GM19452 (cell line): ENCODE data around the gene CASZ1.

Source experiments
- ATAC-seq: cut with Tn5 transposase; IDR thresholded peaks from one replicate; pipeline ENCODE4 v1.9.1; 2021; ENCODE audit not compliant: unreplicated experiment

The CASZ1 gene

DNA sequence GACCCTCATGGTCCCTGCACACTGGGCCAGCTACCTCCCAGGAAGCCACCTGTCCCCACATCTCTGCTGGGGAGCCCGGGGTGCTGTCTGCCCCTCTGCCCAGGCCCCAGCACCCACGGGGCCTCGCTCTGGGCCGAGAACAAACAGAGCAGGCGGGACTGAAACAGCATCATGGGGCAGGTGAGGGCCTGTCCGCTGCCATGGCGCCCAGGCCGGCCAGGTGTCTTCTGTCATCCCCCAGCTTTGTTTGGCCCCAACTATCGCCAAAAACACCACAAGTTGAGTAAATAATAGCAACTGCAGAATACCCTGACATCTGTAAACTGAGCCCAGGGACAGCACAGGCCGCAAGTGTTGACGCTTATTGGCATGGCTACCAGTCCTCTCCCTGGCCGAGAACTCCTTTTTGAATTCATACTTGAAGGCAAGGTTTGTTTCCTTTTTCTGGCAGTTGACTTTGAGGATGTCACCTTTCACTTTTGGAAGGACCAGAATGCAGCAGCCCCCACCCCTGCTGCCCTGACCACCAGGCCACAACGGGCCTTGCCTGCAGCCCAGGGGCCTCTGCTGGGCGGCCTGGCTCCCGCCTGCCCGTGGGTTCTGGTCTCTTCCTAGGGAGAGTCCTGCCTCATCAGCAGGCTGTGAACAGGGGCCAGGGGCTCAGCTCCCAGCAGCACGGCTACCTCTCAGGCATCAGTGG, 152.7 kb downstream of the CASZ1 start:
- ATAC-seq: no peak

DNA sequence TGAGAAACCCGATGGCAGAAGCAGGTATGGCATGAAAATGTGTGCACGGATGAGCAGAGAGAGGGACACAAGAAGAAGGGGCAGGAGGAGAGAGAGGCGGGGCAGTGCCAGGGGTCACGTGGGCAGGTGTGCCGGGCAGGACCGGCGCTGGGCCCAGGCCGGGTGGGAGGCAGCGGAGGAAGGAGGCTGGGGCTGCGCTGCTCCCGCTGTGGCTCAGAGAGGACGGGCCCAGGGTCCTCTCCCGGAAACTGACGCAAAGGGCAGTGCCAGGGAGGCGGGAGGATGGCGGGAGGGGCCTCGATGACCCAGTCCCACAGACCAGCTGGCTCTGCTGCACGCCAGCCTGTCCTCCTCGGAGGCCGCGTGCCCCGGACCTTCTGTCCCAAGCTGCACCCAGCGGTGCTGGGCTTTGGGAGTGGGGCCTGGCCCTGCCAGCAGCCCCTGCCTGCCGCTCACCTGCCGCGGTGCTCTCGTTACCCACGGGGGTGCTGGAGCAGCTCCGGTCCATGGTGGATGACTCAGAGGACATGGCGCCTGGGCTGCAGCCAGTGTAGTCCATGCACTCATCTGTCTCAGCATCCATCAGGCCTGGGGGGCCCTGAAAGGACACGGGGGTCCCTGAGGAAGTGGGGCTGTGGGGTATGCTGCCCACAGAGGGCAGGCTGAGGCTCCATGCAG, 153.9 kb downstream of the CASZ1 start:
- no peak for ATAC-seq

DNA sequence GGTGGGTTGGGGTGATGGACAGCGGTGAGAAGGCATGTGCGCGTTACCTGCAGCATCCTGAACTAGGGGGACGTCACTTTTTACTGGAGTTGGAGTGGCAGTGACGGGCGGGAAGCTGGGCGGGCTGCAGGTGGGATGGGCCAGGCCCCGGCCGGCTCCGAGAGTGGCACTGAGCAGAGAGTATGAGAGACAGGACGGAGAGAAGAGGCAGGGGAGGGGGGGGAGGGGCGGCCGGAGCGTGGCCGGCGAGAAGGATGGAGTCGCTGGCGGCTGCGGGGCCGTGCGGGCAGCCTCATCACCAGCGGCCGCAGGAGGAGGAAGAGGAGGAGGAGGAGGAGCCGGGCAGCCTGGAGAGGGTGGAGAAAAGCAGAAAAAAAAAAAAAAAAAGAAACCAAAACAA, 154.5 kb downstream of the CASZ1 start:
- ATAC-seq: no peak

DNA sequence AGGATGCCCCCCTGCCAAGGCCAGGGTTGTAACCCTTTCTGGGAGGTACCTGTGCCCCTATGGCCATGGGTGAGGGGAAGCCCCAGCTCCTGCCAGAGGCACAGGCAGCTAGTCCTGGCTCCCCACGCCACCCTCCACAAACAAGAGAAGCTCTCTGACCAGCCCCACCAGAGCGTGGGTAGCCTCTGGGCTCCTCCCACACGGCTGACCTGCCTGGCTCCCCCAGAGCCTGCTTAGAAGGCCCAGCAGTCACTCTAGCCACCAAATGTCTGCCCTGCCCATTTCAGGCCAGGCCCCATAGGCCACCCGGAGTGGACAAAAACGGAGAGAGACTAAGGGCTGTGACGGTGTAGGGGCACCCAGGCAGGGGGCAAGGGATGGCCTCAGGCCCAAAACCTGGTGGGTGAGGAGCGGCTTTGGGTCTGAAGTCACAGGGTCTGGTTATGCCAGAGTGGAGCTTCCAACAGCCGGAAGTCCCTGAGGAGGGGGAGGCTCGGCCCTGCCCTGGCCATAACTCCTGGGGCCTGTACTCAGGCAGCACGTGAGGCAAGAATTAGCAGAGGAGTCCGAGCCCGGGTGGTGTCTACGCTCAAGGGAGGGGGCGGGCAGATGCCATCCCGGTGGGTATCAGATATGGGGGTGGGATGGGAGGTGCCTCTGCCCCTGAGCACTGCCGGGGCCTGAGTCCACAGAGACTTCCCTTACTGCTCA, 155.4 kb downstream of the CASZ1 start:
- no peak for ATAC-seq

DNA sequence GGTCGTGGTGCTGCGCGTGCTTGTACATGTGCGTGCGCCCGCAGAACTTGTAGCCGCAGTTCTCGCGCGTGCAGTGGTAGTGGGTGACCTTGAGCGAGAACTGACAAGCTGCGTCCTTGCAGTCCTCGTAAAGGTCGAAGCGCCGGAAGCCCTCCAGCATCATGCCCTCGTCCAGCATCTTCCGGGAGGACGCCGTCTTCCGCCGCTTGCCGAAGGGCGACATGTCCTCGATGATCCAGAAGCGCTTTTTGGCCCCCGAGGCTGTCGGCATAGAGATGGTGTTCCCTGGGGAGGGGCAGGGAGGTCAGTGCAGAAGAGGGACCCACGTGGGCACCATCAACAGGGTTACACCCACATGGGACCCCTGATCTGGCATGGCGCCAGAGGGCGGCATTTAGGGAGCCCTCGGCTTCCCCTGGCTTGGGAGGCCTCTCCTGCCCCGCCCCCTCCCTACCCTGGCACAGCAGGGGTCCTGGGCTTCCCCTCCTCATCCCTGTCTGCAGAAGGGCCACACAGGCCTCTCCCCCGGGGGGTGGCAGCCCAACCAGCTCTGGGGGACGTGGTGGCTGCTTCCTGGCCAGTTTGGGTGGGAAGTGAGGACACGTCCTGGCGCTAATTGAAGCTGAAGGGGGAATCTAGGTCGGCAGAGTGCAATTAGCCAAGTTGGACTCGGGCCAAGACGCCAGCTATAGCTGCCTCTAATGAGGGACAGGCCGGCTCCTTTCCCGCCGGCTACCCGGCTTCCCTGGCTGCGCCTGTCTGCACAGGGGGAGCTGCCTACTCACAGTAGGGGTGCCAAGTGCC, 156.5 kb downstream of the CASZ1 start:
- no peak for ATAC-seq

DNA sequence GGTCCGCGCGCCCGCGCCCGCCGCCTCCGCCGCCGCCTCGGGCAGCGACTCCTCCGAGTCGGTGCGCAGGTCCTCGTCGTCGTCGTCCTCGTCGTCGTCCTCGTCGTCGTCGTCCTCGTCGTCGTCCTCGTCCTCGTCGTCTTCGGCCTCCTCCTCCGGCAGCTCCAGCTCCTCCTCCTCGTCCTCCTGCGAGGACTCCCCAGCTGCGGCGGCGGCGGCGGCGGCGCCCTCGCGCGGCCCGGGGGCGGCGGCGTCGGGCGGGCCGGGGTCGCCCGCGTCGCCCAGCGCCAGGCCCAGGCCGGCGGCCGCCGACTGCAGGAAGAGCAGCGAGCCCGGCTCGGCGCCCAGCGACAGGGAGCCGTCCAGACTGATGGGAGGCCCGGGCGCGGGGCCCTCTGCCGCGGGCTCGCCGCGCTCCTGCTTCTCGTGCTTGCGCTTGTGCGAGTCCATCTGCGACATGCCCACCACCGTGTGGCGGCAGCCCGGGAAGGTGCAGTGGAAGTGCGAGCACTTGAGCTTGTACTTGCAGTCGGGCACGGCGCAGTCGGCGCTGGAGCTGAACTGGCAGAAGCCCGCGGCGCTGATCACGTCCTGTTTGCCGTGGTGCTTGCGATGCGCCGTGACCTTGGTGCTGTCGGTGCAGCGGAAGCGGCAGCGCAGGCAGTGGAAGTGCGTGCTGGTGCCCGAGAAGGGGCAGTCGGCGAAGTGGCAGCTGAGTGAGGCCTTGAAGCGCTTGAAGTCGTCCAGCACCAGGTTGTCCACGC, 157.3 kb downstream of the CASZ1 start:
- no peak for ATAC-seq

DNA sequence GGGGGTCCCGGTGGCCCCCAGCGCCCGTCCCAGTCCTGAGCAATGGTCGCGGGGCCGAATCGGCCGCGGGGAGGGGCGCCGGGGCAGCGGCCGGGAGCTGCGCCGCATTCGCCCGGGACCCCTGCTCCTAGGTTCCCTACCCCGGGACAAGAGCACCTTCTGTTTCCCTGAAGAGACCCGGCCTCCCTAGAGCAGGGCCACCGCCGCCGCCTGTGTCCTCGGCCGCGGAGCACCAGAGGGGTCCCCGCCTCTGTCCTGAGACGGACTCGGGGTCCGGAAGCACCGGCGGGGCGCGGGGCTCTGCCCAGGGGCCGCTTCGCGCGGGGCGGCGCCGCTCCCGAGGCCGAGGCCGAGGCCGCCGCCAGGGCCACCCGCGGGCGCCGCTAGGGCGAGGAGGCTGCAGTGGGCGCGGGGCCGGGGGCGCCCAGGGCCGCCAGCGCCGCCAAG, 157.9 kb downstream of the CASZ1 start:
- ATAC-seq: no peak

DNA sequence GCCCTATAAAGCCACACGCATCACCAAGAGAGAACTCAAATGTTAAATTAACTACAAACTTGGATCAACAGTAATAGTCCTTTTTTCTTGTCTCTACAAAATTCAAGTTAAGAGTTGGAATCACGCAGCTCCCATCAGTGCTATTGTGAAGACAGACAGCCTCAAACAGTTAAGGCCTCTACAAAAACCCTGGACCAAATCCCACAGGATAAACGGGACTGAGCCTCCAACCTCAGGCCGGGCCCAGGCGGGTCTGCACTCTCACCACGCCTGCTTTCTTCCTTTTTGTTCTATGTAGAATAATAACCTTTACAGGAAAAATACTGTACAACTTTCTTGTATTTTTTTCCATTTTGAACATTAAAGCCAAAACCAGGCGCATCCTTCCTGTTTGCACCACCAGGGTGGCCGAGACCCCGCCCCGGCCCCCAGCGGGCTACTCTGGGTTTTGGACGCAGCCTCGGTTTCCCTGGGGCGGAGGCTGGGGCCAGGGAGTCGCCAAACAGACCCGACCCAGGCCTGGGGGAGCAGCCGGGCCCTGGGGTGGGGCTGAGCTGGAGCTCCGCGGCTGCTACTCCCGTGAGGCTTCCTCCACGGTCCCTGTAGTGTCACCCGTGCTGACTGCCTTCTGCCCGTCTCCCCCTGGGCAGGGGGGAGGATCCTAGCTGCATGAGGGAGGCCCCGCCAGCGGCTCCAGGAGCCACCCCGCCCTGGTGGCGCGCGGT, 158.4 kb downstream of the CASZ1 start:
- no peak for ATAC-seq

DNA sequence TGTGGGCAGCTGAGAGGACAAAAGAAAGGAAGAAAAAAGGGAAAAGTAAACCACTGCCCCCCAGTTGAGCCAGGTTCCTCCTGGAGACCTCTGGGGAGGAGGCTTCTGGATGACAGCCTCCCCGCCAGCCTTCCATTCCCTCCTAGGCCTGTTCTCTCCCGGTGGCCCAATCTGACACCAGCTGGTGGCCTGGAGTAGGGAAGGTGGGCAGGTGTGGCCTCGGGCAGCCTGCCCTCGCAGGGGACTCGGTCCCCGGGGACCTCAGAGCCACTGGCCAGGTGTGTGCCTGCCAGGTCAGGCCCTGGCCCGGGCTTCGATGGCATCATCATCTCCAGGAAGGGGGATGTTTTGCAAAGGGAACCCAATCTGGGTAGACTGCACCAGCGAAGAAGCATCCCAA, 159.0 kb downstream of the CASZ1 start:
- ATAC-seq: no peak

DNA sequence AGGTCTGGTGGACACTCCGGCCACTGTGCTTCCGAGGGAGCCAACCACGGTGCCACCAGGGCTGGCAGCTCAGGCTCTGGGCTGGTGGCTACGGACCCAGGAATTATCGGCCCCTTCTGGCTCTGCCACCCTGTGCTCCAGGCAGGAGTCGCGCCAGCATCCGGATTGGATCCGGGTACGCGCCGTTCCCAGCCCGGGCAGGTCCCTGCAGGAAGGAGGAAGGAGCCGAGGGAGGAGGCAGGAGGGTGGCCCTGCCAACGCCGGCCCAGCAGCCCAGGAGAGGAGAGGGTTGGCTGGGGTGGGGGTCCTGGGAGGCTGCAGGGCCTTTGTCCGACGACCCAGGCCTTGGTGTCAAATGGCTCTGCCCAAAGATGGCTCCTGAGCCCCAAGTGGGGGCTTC, 160.5 kb downstream of the CASZ1 start:
- ATAC-seq: no peak

DNA sequence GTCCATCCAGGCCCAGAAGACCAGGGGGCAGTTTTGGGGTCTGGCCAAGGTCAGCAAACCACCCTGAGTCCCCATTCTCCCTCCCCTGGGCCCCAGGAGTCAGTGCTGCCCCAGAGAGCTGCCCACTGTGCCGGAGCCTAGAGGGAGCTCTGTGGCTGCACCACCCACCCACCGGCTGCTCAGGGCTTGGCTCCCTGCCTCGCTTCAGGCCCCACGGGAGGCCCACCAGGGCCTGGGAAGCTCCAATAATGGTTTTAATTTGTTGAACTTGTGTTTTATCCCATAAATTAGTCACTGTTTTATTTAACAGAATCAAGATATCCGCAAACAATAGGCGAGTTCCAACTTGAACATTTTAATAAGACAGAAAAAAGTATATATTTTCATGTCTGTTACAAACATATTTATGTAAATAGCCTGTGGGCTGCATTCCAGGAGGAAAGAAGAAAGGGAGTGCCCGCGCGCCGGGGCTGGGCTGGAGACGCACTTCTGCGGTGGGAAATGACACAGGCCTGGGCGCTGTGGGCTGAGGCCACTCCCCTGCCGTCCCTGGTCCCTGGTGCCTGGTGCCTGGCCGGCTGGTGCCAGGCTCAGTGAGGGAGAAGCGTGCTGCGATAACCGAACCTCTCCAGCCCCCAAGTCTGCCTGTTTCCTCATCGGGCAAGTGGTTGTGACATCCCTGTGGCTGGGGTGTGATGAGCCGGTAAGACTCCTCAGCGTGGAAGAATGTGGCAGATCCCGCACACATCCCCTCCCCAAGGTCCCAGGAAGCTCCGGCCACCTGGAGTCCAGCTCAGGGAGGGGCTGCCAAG, 161.2 kb downstream of the CASZ1 start:
- ATAC-seq: no peak

DNA sequence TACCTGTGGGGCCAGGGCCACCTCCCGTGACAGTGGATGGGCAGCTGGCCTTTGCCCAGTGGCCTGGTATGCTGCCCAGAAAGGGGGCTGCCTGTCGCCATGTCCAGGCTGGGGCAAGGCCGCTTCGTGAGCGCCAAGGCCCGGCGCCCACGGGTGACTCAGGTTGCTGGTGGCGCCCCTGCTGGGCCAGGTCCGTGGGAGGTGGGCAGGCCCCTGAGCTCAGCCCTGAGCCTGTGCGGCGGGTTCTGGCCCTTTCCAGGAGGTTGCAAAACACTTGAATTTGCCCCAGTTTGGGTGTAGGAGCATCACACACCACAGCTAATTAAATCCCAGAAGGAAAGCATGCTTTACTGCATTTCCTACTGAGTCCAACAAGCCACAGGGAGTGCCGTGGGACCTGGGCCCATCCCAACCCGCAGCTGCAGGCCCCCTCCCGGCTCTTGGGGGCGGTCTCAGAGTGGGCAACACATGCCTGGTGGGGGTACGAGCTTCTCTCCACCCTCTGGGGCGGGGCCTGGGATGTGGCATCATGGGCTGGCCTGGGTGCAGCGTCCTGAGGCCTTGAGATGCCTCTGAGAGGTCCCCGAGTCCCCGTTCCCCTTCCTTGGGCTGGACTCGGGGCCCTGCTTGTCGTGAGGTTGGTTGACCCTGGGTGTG, 161.9 kb downstream of the CASZ1 start:
- no peak for ATAC-seq

DNA sequence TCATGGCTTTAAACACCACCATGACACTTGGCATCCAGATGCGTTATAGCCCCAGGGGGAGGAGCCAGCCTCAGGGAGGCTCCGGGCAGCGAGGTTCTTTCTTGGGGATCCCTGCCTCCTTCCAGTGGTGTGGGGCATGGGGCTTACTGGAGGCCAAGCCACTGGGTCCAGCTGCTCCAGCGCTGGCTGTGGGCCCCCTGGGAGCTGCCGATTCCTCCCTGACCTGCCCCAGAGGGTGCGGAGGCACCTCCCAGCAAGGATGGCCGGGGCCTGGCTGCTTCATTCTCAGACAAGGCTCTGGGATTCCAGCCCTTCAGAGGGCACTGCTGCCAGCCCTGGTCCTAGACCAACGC, 162.4 kb downstream of the CASZ1 start:
- no peak for ATAC-seq

DNA sequence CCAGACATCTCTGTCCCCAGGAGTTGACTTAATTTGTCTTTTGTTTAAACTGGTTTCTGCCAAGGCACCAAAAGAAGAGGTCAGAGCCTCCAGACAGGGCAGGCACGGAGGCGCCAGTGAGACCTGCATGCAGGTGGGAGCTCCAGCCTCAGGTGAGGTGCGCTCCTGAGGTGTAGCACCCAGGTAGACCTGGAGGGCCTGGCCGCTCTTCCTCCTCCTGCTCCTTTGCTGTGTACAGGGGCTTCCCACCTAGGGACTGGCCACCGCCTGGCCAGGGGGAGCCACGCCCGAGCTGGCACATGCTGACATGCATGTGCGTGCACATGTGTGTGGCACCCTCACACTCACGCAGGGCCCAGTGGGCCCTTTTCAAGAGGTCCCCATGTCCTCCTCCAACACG, 163.0 kb downstream of the CASZ1 start:
- no peak for ATAC-seq

DNA sequence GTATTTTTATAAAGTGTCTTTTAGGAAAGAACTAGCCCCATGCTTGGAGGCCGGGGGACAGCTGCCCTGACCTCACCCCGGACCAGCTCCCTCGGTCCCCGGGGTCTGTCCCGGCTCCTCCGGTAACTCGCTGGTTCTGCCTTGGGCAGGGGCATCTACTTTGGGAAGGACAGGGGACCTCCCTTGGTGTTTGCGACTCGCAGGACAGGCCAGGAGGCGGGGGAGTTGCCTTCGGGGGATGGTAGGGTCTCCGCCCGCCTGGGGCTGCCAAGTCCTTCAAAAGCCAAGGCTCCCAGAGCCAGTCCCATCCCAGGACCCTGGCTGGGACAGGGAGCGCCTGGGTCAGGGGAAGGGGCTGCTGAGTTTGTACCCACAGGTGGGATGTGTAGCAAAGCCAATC, 163.8 kb downstream of the CASZ1 start:
- ATAC-seq: no peak

DNA sequence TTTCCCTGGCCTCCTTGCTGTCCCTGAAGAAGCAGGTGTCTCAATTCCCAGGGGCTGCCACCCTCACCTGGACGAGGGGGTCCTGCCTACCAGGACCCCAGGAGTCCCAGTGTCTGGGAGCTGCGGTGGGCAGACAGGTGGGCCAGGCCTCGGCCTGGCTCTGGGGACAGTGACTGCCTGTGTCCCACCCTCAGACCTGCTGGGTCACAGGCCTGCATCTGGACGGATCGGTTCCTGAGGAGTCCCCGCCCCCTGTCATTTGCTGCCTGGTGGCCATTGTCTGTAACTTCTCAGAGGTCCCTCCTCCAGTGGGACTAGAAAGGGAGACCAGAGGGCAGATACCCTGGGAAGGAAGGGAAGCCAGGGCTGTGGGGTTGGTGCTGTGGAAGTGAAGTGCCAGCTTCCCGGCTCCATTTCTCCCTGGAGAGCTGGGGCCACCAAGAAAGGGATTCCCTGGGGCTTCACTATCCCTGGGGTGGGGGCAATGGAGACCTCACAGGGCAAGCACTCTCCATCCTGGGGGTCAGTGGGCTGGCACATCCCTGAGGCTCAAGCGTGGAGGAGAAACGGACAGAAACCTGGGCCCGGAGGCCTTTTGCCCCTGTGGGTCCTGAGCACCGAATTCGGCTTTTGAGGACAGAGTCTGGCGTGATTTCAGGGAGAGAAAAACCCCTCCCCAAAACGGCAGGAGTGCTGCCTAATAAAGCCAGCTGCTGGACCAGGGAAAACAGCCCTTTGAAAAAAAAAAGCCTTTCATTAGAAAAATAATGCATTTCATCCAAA, 164.4 kb downstream of the CASZ1 start:
- ATAC-seq: no peak

DNA sequence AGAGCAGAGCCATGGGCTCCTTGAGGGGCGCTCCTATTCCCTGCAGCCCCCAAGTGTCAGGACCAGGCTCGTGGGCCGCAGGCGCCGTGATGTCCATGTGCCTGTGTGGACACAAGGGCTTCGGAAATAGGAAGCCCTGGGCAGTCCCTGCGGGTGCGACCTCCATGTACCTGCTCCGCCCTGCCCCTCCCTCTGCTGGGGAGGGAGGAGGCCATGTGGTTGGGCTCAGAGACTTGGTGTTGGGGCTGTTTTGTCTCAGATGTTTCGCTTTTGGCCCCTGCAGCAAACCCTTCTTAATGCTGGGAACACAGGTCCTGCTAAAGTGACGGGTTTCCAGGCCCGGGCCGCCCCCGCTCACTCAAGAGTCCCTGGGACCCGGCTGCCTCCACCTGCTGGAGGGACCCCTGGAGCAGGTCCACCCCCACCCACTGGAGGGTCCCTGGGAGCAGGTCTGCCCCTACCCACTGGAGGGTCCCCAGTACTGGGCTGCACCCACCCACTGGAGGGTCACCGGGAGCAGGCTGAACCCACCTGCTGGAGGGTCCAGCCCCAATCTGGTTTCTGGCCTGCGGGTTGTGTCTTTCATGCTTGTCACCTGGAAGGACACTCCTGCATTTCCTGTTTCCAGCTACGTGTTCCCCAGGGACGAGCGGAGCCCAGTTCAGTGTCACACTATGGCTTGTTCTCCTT, 165.2 kb downstream of the CASZ1 start:
- no peak for ATAC-seq
